Measurements from ENCODE around the gene KCNQ5. TPM values are rescaled to one million over a fixed set of nuclear protein-coding genes. Genes with fewer than 3 reads are reported as not detected.

KCNQ5 gene
- total and polyA plus RNA-seq, 2 donors (not counting 1 experiment from before 2014, with no cell fraction given): 0.74 to 4.6 TPM

GRCh38 chr6:72849346-72849745, 227.5 kb downstream of the KCNQ5 start:
- Histone ChIP-seq H3K27ac (ENCODE audit: insufficient read depth, low read length) (no peak overlapping the region), H3K4me1 (ENCODE audit: control insufficient read depth, extremely low read depth, insufficient read depth, low read length) (no peaks in the 10 kb centered on the region), H3K36me3 (ENCODE audit: control insufficient read depth, insufficient read depth, low read length) (no peaks in the 10 kb centered on the region), H3K79me2 (ENCODE audit: control insufficient read depth, insufficient read depth, low read length) (no peaks in the 10 kb centered on the region), H2AFZ (ENCODE audit: low read length) (no peak overlapping the region), H3K4me3 (replicated peaks in 1 of 4; ENCODE audit: control extremely low read depth in 1 of 4, insufficient read depth in 1 of 4, low read depth in 3 of 4, low read length in 4 of 4) (no peak overlapping the region), H3K9ac (ENCODE audit: insufficient read depth, low read length) (no peak overlapping the region), H3K4me2 (ENCODE audit: extremely low read depth, insufficient read depth, low read length) (no peak overlapping the region), H3K27me3 (ENCODE audit: control insufficient read depth, insufficient read depth, low read length) (no peaks in the 10 kb centered on the region), H4K20me1 (ENCODE audit: control insufficient read depth, extremely low read depth, insufficient read depth, low read length) (no peaks in the 10 kb centered on the region), H3K9me3 (ENCODE audit: control insufficient read depth, insufficient read depth, low read depth, low read length) (no peaks in the 10 kb centered on the region)
- no peak for DNase-seq (ENCODE audit: low read depth in 2 of 2)
- TF ChIP-seq, protein P1, sequence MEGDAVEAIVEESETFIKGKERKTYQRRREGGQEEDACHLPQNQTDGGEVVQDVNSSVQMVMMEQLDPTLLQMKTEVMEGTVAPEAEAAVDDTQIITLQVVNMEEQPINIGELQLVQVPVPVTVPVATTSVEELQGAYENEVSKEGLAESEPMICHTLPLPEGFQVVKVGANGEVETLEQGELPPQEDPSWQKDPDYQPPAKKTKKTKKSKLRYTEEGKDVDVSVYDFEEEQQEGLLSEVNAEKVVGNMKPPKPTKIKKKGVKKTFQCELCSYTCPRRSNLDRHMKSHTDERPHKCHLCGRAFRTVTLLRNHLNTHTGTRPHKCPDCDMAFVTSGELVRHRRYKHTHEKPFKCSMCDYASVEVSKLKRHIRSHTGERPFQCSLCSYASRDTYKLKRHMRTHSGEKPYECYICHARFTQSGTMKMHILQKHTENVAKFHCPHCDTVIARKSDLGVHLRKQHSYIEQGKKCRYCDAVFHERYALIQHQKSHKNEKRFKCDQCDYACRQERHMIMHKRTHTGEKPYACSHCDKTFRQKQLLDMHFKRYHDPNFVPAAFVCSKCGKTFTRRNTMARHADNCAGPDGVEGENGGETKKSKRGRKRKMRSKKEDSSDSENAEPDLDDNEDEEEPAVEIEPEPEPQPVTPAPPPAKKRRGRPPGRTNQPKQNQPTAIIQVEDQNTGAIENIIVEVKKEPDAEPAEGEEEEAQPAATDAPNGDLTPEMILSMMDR (conservative IDR thresholded peaks at IDR 0.05 in 1 of 2, IDR thresholded peaks at IDR 0.05 in 1 of 2; ENCODE audit: low read depth in 1 of 2, low read length in 2 of 2): no peak
- no peak for TF ChIP-seq EZH2 (IDR thresholded peaks at IDR 0.05; ENCODE audit: low read length, missing control alignments)

DNA sequence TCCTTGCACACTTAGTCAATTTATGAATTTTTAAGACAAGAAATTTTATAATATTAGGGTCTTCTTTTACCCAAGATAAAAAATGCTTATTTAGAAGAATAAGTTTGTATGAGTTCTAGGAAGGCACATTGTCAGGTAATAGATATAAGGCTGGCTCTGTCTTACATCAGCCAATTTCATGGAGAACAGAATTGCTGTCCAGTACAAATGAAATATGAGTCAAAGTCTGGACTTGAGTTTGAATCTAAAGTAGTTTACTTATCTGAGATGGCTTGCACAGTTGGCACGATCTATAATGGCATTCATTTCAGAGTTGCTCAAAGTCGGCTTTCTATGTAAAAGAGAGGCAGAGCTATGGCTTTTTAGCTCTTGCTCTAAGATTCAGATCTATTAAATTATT, 228.2 kb downstream of the KCNQ5 start:
- Histone ChIP-seq H3K4me3 (replicated peaks in 1 of 4; ENCODE audit: control extremely low read depth in 1 of 4, insufficient read depth in 1 of 4, low read depth in 3 of 4, low read length in 4 of 4) (no peak overlapping the region), H3K9me3 (ENCODE audit: control insufficient read depth, insufficient read depth, low read depth, low read length) (no peaks in the 10 kb centered on the region), H3K4me2 (ENCODE audit: extremely low read depth, insufficient read depth, low read length) (no peak overlapping the region), H3K36me3 (ENCODE audit: control insufficient read depth, insufficient read depth, low read length) (no peaks in the 10 kb centered on the region), H4K20me1 (ENCODE audit: control insufficient read depth, extremely low read depth, insufficient read depth, low read length) (no peaks in the 10 kb centered on the region), H2AFZ (ENCODE audit: low read length) (no peak overlapping the region), H3K79me2 (ENCODE audit: control insufficient read depth, insufficient read depth, low read length) (no peaks in the 10 kb centered on the region), H3K27me3 (ENCODE audit: control insufficient read depth, insufficient read depth, low read length) (no peaks in the 10 kb centered on the region), H3K4me1 (ENCODE audit: control insufficient read depth, extremely low read depth, insufficient read depth, low read length) (no peaks in the 10 kb centered on the region), H3K9ac (ENCODE audit: insufficient read depth, low read length) (no peak overlapping the region), H3K27ac (ENCODE audit: insufficient read depth, low read length) (no peak overlapping the region)
- DNase-seq (ENCODE audit: low read depth in 2 of 2): no peak
- TF ChIP-seq, protein P1 (conservative IDR thresholded peaks at IDR 0.05 in 1 of 2, IDR thresholded peaks at IDR 0.05 in 1 of 2; ENCODE audit: low read depth in 1 of 2, low read length in 2 of 2): no peak
- no peak for TF ChIP-seq EZH2 (IDR thresholded peaks at IDR 0.05; ENCODE audit: low read length, missing control alignments)

- no peaks in the 10 kb centered on the region for H3K27me3 ChIP-seq (ENCODE audit: control insufficient read depth, insufficient read depth, low read length)
- H3K27ac ChIP-seq (ENCODE audit: insufficient read depth, low read length): no peak overlapping the region
- H3K9ac ChIP-seq (ENCODE audit: insufficient read depth, low read length): no peak overlapping the region
- H3K9me3 ChIP-seq (ENCODE audit: control insufficient read depth, insufficient read depth, low read depth, low read length): no peaks in the 10 kb centered on the region
- no peak overlapping the region for H2AFZ ChIP-seq (ENCODE audit: low read length)
- no peak for DNase-seq (ENCODE audit: low read depth in 2 of 2)
- H4K20me1 ChIP-seq (ENCODE audit: control insufficient read depth, extremely low read depth, insufficient read depth, low read length): no peaks in the 10 kb centered on the region
- H3K79me2 ChIP-seq (ENCODE audit: control insufficient read depth, insufficient read depth, low read length): no peaks in the 10 kb centered on the region
- no peaks in the 10 kb centered on the region for H3K36me3 ChIP-seq (ENCODE audit: control insufficient read depth, insufficient read depth, low read length)
- TF ChIP-seq, protein P1 (conservative IDR thresholded peaks at IDR 0.05 in 1 of 2, IDR thresholded peaks at IDR 0.05 in 1 of 2; ENCODE audit: low read depth in 1 of 2, low read length in 2 of 2): no peak
- TF ChIP-seq EZH2 (IDR thresholded peaks at IDR 0.05; ENCODE audit: low read length, missing control alignments): no peak
- no peaks in the 10 kb centered on the region for H3K4me1 ChIP-seq (ENCODE audit: control insufficient read depth, extremely low read depth, insufficient read depth, low read length)
- no peak overlapping the region for H3K4me3 ChIP-seq (replicated peaks in 1 of 4; ENCODE audit: control extremely low read depth in 1 of 4, insufficient read depth in 1 of 4, low read depth in 3 of 4, low read length in 4 of 4)
- H3K4me2 ChIP-seq (ENCODE audit: extremely low read depth, insufficient read depth, low read length): no peak overlapping the region
Observed at GRCh38 chr6:72850469-72850868, 228.6 kb downstream of the KCNQ5 start.
